ENCODE measurements around the gene MAB21L4. TPM values are rescaled to one million over a fixed set of nuclear protein-coding genes. Genes with fewer than 3 reads are reported as not detected.

The MAB21L4 gene
- total RNA-seq, 4 donors from 2014 or later = not detected

GRCh38 chr2:240894836-240895558 lies 959 bp downstream of the MAB21L4 start:
- H3K27me3 ChIP-seq = no peaks in the 10 kb centered on the region
- H3K36me3 ChIP-seq = no peaks in the 10 kb centered on the region
- no peak overlapping the region for H3K27ac ChIP-seq
- TF ChIP-seq CTCF (IDR thresholded peaks at IDR 0.05 in 4 of 5, conservative IDR thresholded peaks at IDR 0.05 in 1 of 5) = no peak
- TF ChIP-seq POLR2A (IDR thresholded peaks at IDR 0.05) = no peak
- intact Hi-C loops (cut with DNase I; ENCODE audit: low total_unique reads) = no loop called here
- in situ Hi-C loops (cut with MboI; ENCODE audit: low sequenced_read_pairs in 4 of 4) = no loop called here
- H3K4me3 ChIP-seq = no peak overlapping the region
- DNase-seq (no peak), ATAC-seq (no peak)
- H3K4me1 ChIP-seq = peaks cover 6 to 12% of the 10 kb centered on the region in 2 donors
- no peaks in the 10 kb centered on the region for H3K9me3 ChIP-seq

- Histone ChIP-seq H3K4me3 (no peak overlapping the region), H3K36me3 (no peaks in the 10 kb centered on the region), H3K4me1 (peaks cover 3 to 5% of the 10 kb centered on the region in 2 donors), H3K27me3 (no peaks in the 10 kb centered on the region), H3K9me3 (no peaks in the 10 kb centered on the region), H3K27ac (no peak overlapping the region)
- intact Hi-C loops (cut with DNase I; ENCODE audit: low total_unique reads) (no loop called here), in situ Hi-C loops (cut with MboI; ENCODE audit: low sequenced_read_pairs in 4 of 4) (no loop called here)
- ATAC-seq (no peak), DNase-seq (no peak)
- no peak for TF ChIP-seq CTCF (IDR thresholded peaks at IDR 0.05 in 4 of 5, conservative IDR thresholded peaks at IDR 0.05 in 1 of 5)
Measured at GRCh38 chr2:240894006-240894405, 1.9 kb downstream of the MAB21L4 start.

- no peak for DNase-seq
- TF ChIP-seq POLR2A (IDR thresholded peaks at IDR 0.05) = no peak
- no peak for TF ChIP-seq CTCF (IDR thresholded peaks at IDR 0.05 in 4 of 5, conservative IDR thresholded peaks at IDR 0.05 in 1 of 5)
- Histone ChIP-seq H3K4me1 (no peaks in the 10 kb centered on the region), H3K27me3 (no peaks in the 10 kb centered on the region), H3K9me3 (no peaks in the 10 kb centered on the region), H3K4me3 (no peak overlapping the region), H3K36me3 (no peaks in the 10 kb centered on the region), H3K27ac (no peak overlapping the region)
- in situ Hi-C loops (cut with MboI; ENCODE audit: low sequenced_read_pairs in 4 of 4) (no loop called here), intact Hi-C loops (cut with DNase I; ENCODE audit: low total_unique reads) (no loop called here)
- no peak for ATAC-seq
Measured at GRCh38 chr2:240893363-240893844, 2.6 kb downstream of the MAB21L4 start.

GRCh38 chr2:240892925-240893324 lies 3.0 kb downstream of the MAB21L4 start:
- in situ Hi-C loops (cut with MboI; ENCODE audit: low sequenced_read_pairs in 4 of 4) (no loop called here), intact Hi-C loops (cut with DNase I; ENCODE audit: low total_unique reads) (no loop called here)
- H3K4me1 ChIP-seq = no peaks in the 10 kb centered on the region
- no peaks in the 10 kb centered on the region for H3K27me3 ChIP-seq
- TF ChIP-seq POLR2A (IDR thresholded peaks at IDR 0.05) = no peak
- no peak for TF ChIP-seq CTCF (IDR thresholded peaks at IDR 0.05 in 4 of 5, conservative IDR thresholded peaks at IDR 0.05 in 1 of 5)
- ATAC-seq = no peak
- DNase-seq = no peak
- no peak overlapping the region for H3K4me3 ChIP-seq
- no peaks in the 10 kb centered on the region for H3K9me3 ChIP-seq
- H3K36me3 ChIP-seq = no peaks in the 10 kb centered on the region
- no peak overlapping the region for H3K27ac ChIP-seq

GRCh38 chr2:240892356-240892755 lies 3.6 kb downstream of the MAB21L4 start:
- DNase-seq (no peak), ATAC-seq (no peak)
- TF ChIP-seq POLR2A (IDR thresholded peaks at IDR 0.05) (no peak), CTCF (IDR thresholded peaks at IDR 0.05 in 4 of 5, conservative IDR thresholded peaks at IDR 0.05 in 1 of 5) (no peak)
- H3K27me3 ChIP-seq = no peaks in the 10 kb centered on the region
- H3K27ac ChIP-seq = no peak overlapping the region
- H3K4me3 ChIP-seq = no peak overlapping the region
- intact Hi-C loops (cut with DNase I; ENCODE audit: low total_unique reads) = no loop called here
- in situ Hi-C loops (cut with MboI; ENCODE audit: low sequenced_read_pairs in 4 of 4) = no loop called here
- H3K9me3 ChIP-seq = no peaks in the 10 kb centered on the region
- H3K36me3 ChIP-seq = no peaks in the 10 kb centered on the region
- H3K4me1 ChIP-seq = no peaks in the 10 kb centered on the region

All from gastrocnemius medialis (tissue), 4 donors.